CD1c-positive myeloid dendritic cell (primary cell): ENCODE data around the gene KCNN1.
A peak's percentile ranks its signal among the peaks of the same experiment; 100 is the strongest.
"Not testable (repeated sequence)": the region's sequence is repeated elsewhere in the genome, so short reads cannot be mapped to it uniquely, and the experiment has no call there.

Experiments
- DNase-seq: peaks from one replicate; pipeline ENCODE4 v3.0.0-alpha.2; 2016; ENCODE audit errors: extremely low spot score

Gene KCNN1

GRCh38 chr19:18000915-18001776, 34.2 kb downstream of the KCNN1 start:
- peak; percentile 97 for DNase-seq

GRCh38 chr19:18001777-18002345, 35.0 kb downstream of the KCNN1 start:
- DNase-seq = peak; percentile 51

GRCh38 chr19:18002347-18002850, 35.5 kb downstream of the KCNN1 start:
- peak; percentile 80 for DNase-seq

GRCh38 chr19:18005750-18006149, 38.8 kb downstream of the KCNN1 start:
- not testable (repeated sequence) for DNase-seq

- peak; percentile 95 for DNase-seq
Observed at GRCh38 chr19:18007044-18007916, 40.4 kb downstream of the KCNN1 start.

- DNase-seq = peak; percentile 95
Observed at GRCh38 chr19:18007917-18008673, 41.2 kb downstream of the KCNN1 start, which contains the start of gene ARRDC2. TSS of gene ARRDC2 (plus strand) at chr19:18008170. CDS start at chr19:18008311, 141 bp downstream.

GRCh38 chr19:18008814-18009213, 41.9 kb downstream of the KCNN1 start:
- no peak for DNase-seq

GRCh38 chr19:18009412-18010066, 42.6 kb downstream of the KCNN1 start:
- no peak for DNase-seq

- DNase-seq = no peak
Observed at GRCh38 chr19:18010149-18010548, 43.2 kb downstream of the KCNN1 start.

- DNase-seq = no peak
Observed at GRCh38 chr19:18013210-18014111, 46.6 kb downstream of the KCNN1 start.

- no peak for DNase-seq
Observed at GRCh38 chr19:18014197-18014596, 47.3 kb downstream of the KCNN1 start.

GRCh38 chr19:18016209-18016910, 49.5 kb downstream of the KCNN1 start:
- no peak for DNase-seq

- peak; percentile 25 for DNase-seq
Observed at GRCh38 chr19:18017275-18018083, 50.6 kb downstream of the KCNN1 start.

- DNase-seq = no peak
Observed at GRCh38 chr19:18020212-18021085, 53.5 kb downstream of the KCNN1 start.

- peak; percentile 83 for DNase-seq
Observed at GRCh38 chr19:18021121-18021755, 54.3 kb downstream of the KCNN1 start.

GRCh38 chr19:18023622-18024251, 56.8 kb downstream of the KCNN1 start:
- peak; percentile 90 for DNase-seq
